Endodermal cell (in vitro differentiated cells): Measurements from ENCODE around the gene THSD4. TPM values are rescaled to one million over a fixed set of nuclear protein-coding genes. Genes with fewer than 3 reads are reported as not detected.
"Not testable (repeated sequence)": the region's sequence is repeated elsewhere in the genome, so short reads cannot be mapped to it uniquely, and the experiment has no call there.

Experiments used
- DNase-seq: peaks from one replicate; pipeline ENCODE4 v3.0.0-alpha.2; 2017
- H3K27ac ChIP-seq: 2 replicates; pipeline ENCODE4 v1.5.1; 2013; ENCODE audit warnings: mild to moderate bottlenecking, low read depth, low read length, moderate library complexity
- H3K27me3 ChIP-seq: 2 replicates; pipeline ENCODE4 v1.6.1; 2013; ENCODE audit warnings: mild to moderate bottlenecking, low read length, moderate library complexity; ENCODE audit not compliant: insufficient read depth, control insufficient read depth, poor library complexity, severe bottlenecking
- H3K36me3 ChIP-seq: 2 replicates; pipeline ENCODE4 v1.7.0; 2013; ENCODE audit warnings: mild to moderate bottlenecking, low read length, moderate library complexity; ENCODE audit not compliant: control insufficient read depth, insufficient read depth
- H3K4me1 ChIP-seq: one replicate; pipeline ENCODE4 v1.7.0; 2013; ENCODE audit warnings: low read length; ENCODE audit not compliant: control insufficient read depth, insufficient read depth
- H3K4me3 ChIP-seq: 2 replicates; pipeline ENCODE4 v1.5.1; 2013; ENCODE audit warnings: mild to moderate bottlenecking, low read length, moderate library complexity
- H3K9ac ChIP-seq: 2 replicates; pipeline ENCODE4 v1.6.1; 2013; ENCODE audit warnings: mild to moderate bottlenecking, low read length, moderate library complexity; ENCODE audit not compliant: poor library complexity, severe bottlenecking; ENCODE audit errors: extremely low read depth
- H3K9me3 ChIP-seq: 2 replicates; pipeline ENCODE4 v1.6.1; 2013; ENCODE audit warnings: mild to moderate bottlenecking, low read length, moderate library complexity; ENCODE audit not compliant: control insufficient read depth
- H3K27ac Mint-ChIP-seq: 2 replicates; pipeline ENCODE4 v1.8.0; 2020; ENCODE audit warnings: mixed read lengths
- H3K27me3 Mint-ChIP-seq: 2 replicates; pipeline ENCODE4 v1.8.0; 2021; ENCODE audit warnings: mild to moderate bottlenecking, mixed read lengths; ENCODE audit not compliant: insufficient read depth
- H3K36me3 Mint-ChIP-seq: 2 replicates; pipeline ENCODE4 v1.8.0; 2020; ENCODE audit warnings: low read depth, mixed read lengths
- H3K4me1 Mint-ChIP-seq: 2 replicates; pipeline ENCODE4 v1.8.0; 2020; ENCODE audit warnings: mixed read lengths
- H3K4me3 Mint-ChIP-seq: 2 replicates; pipeline ENCODE4 v1.8.0; 2020; ENCODE audit warnings: mild to moderate bottlenecking, moderate library complexity, mixed read lengths
- H3K9me3 Mint-ChIP-seq: 2 replicates; pipeline ENCODE4 v1.8.0; 2020; ENCODE audit warnings: mild to moderate bottlenecking, mixed read lengths
- CTCF ChIP-seq: fragments of 200-600 bp; sonication (generic); conservative IDR thresholded peaks from 2 replicates; pipeline ENCODE4 v1.5.0; 2021; ENCODE audit warnings: antibody characterized with exemption, mild to moderate bottlenecking
- WGBS, 2 experiments: methylation state at CpG; one replicate each; pipeline versions ENCODE4 v1.1.5 to v1.1.7; 2013; ENCODE audit warnings: missing lambda C conversion rate in 2 of 2, mixed read lengths in 1 of 2; ENCODE audit not compliant: insufficient coverage in 1 of 2, insufficient read length in 1 of 2; 5-methylcytosine and 5-hydroxymethylcytosine counted together
- total RNA-seq, 2 donors: library from RNA; stranded (reverse); fragmentation: NEBNext Ultra II Directional in 1 of 2; extraction: Animal tissue kit (Norgen Biotek cat#: 25700) in 1 of 2; gene quantifications; 2 replicates in 1 of 2; 3 replicates in 1 of 2; pipeline ENCODE4 v1.2.1, GENCODE V29; 2021

THSD4 gene
- total RNA-seq, 2 donors from 2014 or later, result 4.6 to 5.4 TPM

DNA sequence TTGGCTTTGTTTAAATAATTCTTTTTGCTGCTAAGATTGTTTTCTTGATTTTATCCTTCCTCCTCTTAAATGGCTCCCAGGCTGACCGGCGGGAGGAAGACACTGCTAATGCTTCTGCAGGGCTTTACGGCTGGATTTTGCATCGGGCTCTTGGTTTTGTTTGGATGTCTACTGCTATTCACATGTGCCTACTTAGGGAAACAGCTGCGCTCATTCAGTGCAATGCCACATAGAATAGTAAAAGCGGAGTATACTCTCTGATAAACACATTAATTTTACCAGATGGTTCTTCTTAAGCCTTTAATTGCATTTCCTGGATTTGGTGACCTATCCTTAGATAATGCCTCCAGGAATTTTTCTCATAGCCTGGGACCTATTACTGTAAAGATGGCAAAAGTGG is 146.6 kb downstream of the THSD4 start:
- H3K36me3 ChIP-seq, result no peaks in the 10 kb centered on the region
- no peaks in the 10 kb centered on the region for H3K36me3 Mint-ChIP-seq
- H3K9me3 Mint-ChIP-seq, result peaks cover 20% of the 10 kb centered on the region
- no peak for DNase-seq
- H3K4me3 ChIP-seq, result no peak overlapping the region
- H3K9me3 ChIP-seq, result peaks cover 6% of the 10 kb centered on the region
- no peak overlapping the region for H3K27ac ChIP-seq
- no peak overlapping the region for H3K4me3 Mint-ChIP-seq
- no peak overlapping the region for H3K27ac Mint-ChIP-seq
- peaks cover 4% of the 10 kb centered on the region for H3K4me1 Mint-ChIP-seq
- no peak overlapping the region for H3K9ac ChIP-seq
- no peaks in the 10 kb centered on the region for H3K27me3 ChIP-seq
- no peaks in the 10 kb centered on the region for H3K27me3 Mint-ChIP-seq
- WGBS, 2 experiments, result 80 to 100% methylated on average over 2 to 6 of the region's 6 CpGs
- no peak for TF ChIP-seq CTCF
- H3K4me1 ChIP-seq, result no peaks in the 10 kb centered on the region

DNA sequence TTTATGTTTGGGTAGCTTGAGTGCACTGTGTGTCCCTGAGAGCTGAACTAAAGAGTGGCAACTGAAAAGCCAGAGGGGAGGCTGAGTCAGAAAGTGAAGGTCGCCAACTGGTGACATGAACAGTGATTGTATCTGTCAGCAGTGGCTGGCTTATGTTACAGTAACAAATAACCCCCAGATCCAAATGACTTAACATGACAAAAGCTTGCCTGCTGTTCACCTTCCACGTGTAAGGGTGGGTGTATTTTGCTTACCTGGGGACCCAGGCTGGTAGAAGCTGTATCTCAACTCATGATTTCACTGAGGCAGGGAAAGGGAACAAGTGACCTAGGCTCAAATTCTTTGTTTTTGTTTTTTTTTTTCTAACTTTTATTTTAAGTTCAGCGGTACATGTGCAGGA is 147.3 kb downstream of the THSD4 start:
- 33 to 56% methylated on average over 1 to 2 of the region's 3 CpGs for WGBS, 2 experiments
- Mint-ChIP-seq H3K27me3 (no peaks in the 10 kb centered on the region), H3K9me3 (peaks cover 22% of the 10 kb centered on the region), H3K36me3 (no peaks in the 10 kb centered on the region), H3K4me3 (no peak overlapping the region), H3K27ac (no peak overlapping the region), H3K4me1 (peaks cover 4% of the 10 kb centered on the region)
- Histone ChIP-seq H3K9me3 (peaks cover 6% of the 10 kb centered on the region), H3K4me3 (no peak overlapping the region), H3K4me1 (no peaks in the 10 kb centered on the region), H3K27ac (no peak overlapping the region), H3K27me3 (no peaks in the 10 kb centered on the region), H3K36me3 (no peaks in the 10 kb centered on the region), H3K9ac (no peak overlapping the region)
- no peak for TF ChIP-seq CTCF
- DNase-seq, result no peak

- not testable (repeated sequence) for H3K4me1 ChIP-seq, H3K4me3 Mint-ChIP-seq, H3K4me1 Mint-ChIP-seq, H3K9me3 ChIP-seq, H3K9ac ChIP-seq, H3K27ac Mint-ChIP-seq, H3K4me3 ChIP-seq, DNase-seq, H3K27me3 Mint-ChIP-seq, H3K36me3 Mint-ChIP-seq, H3K36me3 ChIP-seq, H3K27me3 ChIP-seq, H3K27ac ChIP-seq
- H3K9me3 Mint-ChIP-seq, result peaks cover 36% of the 10 kb centered on the region
- 60 to 70% methylated on average over 2 to 10 of the region's 11 CpGs for WGBS, 2 experiments
Measured at GRCh38 chr15:71265606-71266005, 150.3 kb downstream of the THSD4 start.

- Histone ChIP-seq H3K4me3 (no peak overlapping the region), H3K4me1 (peaks cover 2% of the 10 kb centered on the region), H3K36me3 (no peaks in the 10 kb centered on the region), H3K27ac (no peak overlapping the region), H3K27me3 (no peaks in the 10 kb centered on the region), H3K9ac (no peak overlapping the region), H3K9me3 (no peaks in the 10 kb centered on the region)
- DNase-seq, result no peak
- TF ChIP-seq CTCF, result no peak
- Mint-ChIP-seq H3K4me1 (peaks cover 14% of the 10 kb centered on the region), H3K4me3 (no peak overlapping the region), H3K27me3 (no peaks in the 10 kb centered on the region), H3K36me3 (no peaks in the 10 kb centered on the region), H3K9me3 (peaks cover 20% of the 10 kb centered on the region), H3K27ac (no peak overlapping the region)
Measured at GRCh38 chr15:71271327-71271726, 156.1 kb downstream of the THSD4 start.
